Endometrial microvascular endothelial cells (primary cell): ENCODE measurements around the gene SHTN1. TPM values are rescaled to one million over a fixed set of nuclear protein-coding genes. Genes with fewer than 3 reads are reported as not detected.

Experiments used
- in situ Hi-C: cut with HindIII; loops from 2 replicates; pipeline ENCODE4 v1.10.0; 2017; ENCODE audit warnings: low sequenced_read_pairs, low pct_unique_long_range_greater_than_20kb; ENCODE audit errors: inconsistent ontology term
- total RNA-seq: library from RNA; depleted of rRNA; stranded (reverse); fragments of >200 nt; gene quantifications from one replicate; pipeline ENCODE4 v1.2.3, GENCODE V29; 2015; ENCODE audit errors: inconsistent ontology term

Gene SHTN1, protein sequence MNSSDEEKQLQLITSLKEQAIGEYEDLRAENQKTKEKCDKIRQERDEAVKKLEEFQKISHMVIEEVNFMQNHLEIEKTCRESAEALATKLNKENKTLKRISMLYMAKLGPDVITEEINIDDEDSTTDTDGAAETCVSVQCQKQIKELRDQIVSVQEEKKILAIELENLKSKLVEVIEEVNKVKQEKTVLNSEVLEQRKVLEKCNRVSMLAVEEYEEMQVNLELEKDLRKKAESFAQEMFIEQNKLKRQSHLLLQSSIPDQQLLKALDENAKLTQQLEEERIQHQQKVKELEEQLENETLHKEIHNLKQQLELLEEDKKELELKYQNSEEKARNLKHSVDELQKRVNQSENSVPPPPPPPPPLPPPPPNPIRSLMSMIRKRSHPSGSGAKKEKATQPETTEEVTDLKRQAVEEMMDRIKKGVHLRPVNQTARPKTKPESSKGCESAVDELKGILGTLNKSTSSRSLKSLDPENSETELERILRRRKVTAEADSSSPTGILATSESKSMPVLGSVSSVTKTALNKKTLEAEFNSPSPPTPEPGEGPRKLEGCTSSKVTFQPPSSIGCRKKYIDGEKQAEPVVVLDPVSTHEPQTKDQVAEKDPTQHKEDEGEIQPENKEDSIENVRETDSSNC
- total RNA-seq, result 3.9 TPM

GRCh38 chr10:117005026-117005526, at the start of gene SHTN1:
TSS of gene SHTN1 (minus strand) at chr10:117005187. CDS start at chr10:117005079, 108 bp downstream.
- in situ Hi-C loops, result no loop called here

- in situ Hi-C loops, result no loop called here
These were observed 48.5 kb upstream of the SHTN1 start for GRCh38 chr10:117053482-117053881.

- in situ Hi-C loops, result no loop called here
These were observed 43.0 kb upstream of the SHTN1 start for GRCh38 chr10:117047947-117048346.

DNA sequence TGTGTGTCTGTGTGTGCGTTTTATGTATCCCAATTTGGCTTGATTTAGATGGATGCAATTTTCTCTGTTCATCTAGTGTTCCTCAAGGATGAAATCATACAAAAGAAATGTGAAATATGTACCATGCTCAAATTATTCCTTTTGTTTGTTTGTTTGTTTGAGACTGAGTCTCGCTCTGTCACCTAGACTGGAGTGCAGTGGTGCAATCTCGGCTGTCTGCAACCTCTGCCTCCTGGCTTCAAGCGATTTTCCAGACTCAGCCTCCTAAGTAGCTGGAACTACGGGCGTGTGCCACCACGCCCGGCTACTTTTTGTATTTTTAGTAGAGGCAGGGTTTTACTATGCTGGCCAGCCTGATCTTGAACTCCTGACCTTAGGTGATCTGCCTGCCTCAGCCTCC, 11.3 kb upstream of the SHTN1 start:
- in situ Hi-C loops, result no loop called here

GRCh38 chr10:117014835-117015234, 9.8 kb upstream of the SHTN1 start:
- in situ Hi-C loops, result no loop called here

- in situ Hi-C loops, result no loop called here
These were observed 2.1 kb upstream of the SHTN1 start for GRCh38 chr10:117007080-117007479.

DNA sequence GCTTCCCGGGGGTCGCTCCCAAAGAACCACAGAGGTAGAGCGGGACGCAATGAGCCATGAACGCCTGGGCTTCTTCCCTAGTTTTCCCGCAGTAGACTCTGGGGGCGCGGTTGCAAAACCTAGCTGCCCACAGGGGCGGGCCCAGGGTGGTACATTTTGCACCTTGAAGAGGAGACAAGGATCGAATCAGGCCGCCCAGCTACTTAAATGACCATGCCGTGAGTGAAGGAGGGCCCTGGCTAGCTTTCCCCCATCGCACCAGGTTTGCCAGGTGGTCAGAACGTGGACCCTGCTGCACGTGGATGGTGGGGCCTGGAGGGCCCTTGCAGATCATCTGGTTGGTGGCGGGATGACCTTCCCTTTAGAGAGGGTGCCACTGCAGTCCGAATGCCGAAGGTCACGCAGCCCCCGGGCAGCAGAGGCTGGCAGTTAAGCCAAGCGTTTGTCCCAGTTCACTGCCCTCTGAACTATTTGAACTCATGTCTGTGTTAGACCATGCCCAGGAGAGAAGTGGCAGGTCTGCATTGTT, 604 bp upstream of the SHTN1 start:
- in situ Hi-C loops, result no loop called here

DNA sequence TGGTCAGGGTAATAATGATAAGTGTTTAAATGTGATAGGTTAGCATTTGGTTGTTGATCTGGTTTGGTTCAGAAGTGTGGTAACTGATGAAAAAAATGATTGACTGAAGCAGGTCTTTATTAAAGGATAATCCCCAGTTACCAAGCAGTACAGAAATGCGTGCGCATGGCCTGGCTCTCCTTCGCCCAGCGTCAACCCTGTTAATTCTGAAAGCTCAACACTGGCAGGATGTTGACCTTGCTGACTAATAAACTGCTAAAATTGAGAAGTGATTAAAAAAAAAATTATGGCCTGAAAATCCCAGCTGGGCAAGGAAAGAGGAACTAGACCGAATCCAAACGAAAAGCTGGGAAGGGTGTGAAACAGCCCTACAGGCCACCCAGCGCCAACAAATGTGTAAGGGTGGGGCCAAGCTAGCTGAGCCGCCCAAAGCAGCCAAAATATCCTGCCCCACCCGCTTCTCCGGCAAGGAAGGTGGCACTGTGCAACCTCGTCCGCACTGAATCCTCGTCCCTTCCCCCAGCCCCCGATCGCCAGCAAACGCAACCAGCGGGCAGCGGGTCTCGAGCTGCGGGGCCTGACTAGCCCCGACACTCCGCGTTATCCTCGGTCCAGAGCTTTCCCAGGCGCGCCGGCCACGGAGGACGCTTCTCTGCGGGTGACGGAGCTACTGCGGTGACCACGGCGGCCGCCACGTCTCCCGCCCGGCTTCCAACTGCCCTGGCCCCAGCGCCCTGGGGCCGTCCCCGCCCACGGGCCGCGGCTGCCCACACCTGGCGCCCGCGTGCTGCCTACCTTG, 561 bp downstream of the SHTN1 start:
- in situ Hi-C loops, result no loop called here

GRCh38 chr10:117003336-117003735, 1.7 kb downstream of the SHTN1 start:
- in situ Hi-C loops, result no loop called here

- in situ Hi-C loops, result no loop called here
These were observed 2.8 kb downstream of the SHTN1 start for GRCh38 chr10:117002206-117002605.

- in situ Hi-C loops, result no loop called here
These were observed 3.8 kb downstream of the SHTN1 start for GRCh38 chr10:117001144-117001543.

DNA sequence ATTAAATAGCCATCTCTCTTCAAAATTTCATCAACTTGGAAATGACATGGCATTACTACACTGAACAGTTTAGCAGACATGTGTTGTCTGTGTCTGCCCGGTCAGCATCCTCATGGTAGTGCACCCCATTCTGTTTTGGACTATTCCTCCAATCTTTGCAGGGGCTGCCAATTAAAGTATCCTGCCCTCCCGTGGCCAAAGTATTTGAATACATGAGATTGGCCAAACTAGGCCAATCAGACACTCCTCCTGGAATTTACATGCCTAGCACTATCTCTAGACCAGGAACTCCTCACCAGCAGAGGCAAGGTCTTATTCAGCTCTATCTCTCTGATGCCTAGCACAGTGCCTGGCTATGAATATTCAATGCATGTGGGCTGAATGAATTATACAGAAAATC, 4.4 kb downstream of the SHTN1 start:
- in situ Hi-C loops, result no loop called here

GRCh38 chr10:116998172-116998571, 6.8 kb downstream of the SHTN1 start:
- in situ Hi-C loops, result no loop called here

- in situ Hi-C loops, result no loop called here
These were observed 8.0 kb downstream of the SHTN1 start for GRCh38 chr10:116997015-116997414.

DNA sequence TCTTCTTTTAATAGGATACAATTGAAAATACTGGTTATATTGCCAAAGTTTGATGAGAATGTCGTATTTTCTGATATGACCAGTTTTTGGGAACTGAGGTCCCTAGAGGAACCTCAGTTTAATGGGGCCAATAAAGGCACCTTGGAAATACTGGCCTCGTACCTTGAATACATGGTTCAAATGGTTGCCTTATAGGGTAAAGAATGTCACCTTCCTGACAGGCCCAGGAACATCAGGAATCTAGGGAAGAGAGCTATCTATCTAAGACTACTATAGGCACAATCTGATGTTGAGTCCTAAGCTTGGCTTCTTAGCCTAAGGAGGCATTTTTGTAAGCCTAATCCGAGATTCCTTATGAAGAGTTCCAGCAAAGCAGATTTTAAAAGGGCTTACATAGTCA, 9.3 kb downstream of the SHTN1 start:
- in situ Hi-C loops, result no loop called here

GRCh38 chr10:116994113-116994890, 10.7 kb downstream of the SHTN1 start:
- in situ Hi-C loops, result no loop called here

DNA sequence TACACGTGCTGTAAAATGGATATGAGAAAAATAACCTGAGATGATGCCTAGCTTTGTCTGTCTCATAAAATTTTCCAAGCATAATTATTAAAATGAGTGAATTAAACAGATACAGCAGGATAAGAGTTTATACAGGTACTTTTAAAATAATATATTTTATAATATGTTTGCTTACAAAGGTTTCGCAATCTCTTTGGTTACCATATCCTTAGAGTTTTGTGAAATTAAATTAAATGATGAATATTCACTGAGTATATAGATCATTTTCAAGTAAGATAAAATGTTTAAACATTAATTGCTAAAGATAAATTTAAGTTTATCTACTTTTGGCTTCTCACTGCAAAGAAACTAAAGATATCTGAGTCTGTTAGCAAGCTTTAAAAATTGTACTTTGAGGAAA, 11.4 kb downstream of the SHTN1 start:
- in situ Hi-C loops, result no loop called here

DNA sequence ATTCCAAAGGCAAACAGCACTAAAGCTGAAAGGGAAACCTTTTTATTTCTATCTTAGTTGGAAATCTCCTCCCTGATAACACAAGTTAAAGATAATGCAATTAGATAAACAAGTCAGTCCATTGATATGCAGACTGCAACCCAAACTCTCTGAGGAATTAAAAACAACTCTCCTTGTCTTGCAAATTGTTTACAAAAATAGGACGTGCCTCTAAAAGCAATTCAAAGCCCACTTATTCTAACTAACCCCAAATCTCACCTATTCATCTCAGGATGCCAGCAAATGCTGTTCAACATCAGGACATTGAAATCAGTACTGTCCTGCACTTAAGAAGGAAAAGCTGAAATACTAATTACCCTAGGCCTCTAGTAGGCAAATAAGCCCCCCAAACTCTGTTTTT, 12.8 kb downstream of the SHTN1 start:
- in situ Hi-C loops, result no loop called here
